Measurements from ENCODE around the gene MDH2.

GRCh38 chr7:76047305-76047810, 548 bp upstream of the MDH2 start:
- TF ChIP-seq, protein P1, sequence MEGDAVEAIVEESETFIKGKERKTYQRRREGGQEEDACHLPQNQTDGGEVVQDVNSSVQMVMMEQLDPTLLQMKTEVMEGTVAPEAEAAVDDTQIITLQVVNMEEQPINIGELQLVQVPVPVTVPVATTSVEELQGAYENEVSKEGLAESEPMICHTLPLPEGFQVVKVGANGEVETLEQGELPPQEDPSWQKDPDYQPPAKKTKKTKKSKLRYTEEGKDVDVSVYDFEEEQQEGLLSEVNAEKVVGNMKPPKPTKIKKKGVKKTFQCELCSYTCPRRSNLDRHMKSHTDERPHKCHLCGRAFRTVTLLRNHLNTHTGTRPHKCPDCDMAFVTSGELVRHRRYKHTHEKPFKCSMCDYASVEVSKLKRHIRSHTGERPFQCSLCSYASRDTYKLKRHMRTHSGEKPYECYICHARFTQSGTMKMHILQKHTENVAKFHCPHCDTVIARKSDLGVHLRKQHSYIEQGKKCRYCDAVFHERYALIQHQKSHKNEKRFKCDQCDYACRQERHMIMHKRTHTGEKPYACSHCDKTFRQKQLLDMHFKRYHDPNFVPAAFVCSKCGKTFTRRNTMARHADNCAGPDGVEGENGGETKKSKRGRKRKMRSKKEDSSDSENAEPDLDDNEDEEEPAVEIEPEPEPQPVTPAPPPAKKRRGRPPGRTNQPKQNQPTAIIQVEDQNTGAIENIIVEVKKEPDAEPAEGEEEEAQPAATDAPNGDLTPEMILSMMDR (IDR thresholded peaks at IDR 0.05; ENCODE audit: insufficient read depth, low read length, poor library complexity, severe bottlenecking), result no peak
- TF ChIP-seq EZH2phosphoT487 (conservative IDR thresholded peaks at IDR 0.05; ENCODE audit: low read length), result no peak

Measured in SU-DHL-6 (cell line).